GM12865 (cell line): Measurements from ENCODE around the gene FAM168B.

Source experiments
- DNase-seq: peaks from one replicate; pipeline ENCODE4 v3.0.0; 2010; ENCODE audit warnings: low read depth
- H3K4me3 ChIP-seq: 2 replicates; pipeline ENCODE4 v1.5.1; 2011; ENCODE audit warnings: mild to moderate bottlenecking, low read depth, low read length, control low read depth
- CTCF ChIP-seq: IDR thresholded peaks from 2 replicates; pipeline ENCODE4 v1.5.1; 2011; ENCODE audit warnings: low read length, control low read depth, low read depth, inconsistent platforms; ENCODE audit not compliant: insufficient read depth; ENCODE audit errors: missing control alignments

FAM168B gene

GRCh38 chr2:131046028-131046917 lies 47.0 kb downstream of the FAM168B start:
- no peak overlapping the region for H3K4me3 ChIP-seq
- no peak for TF ChIP-seq CTCF
- no peak for DNase-seq

GRCh38 chr2:131045286-131046027 lies 47.8 kb downstream of the FAM168B start:
- H3K4me3 ChIP-seq: no peak overlapping the region
- TF ChIP-seq CTCF: no peak
- DNase-seq: no peak

GRCh38 chr2:131044757-131045150 lies 48.5 kb downstream of the FAM168B start:
- no peak for DNase-seq
- TF ChIP-seq CTCF: no peak
- H3K4me3 ChIP-seq: no peak overlapping the region

GRCh38 chr2:131044075-131044756 lies 49.0 kb downstream of the FAM168B start:
- H3K4me3 ChIP-seq: no peak overlapping the region
- DNase-seq: no peak
- TF ChIP-seq CTCF: no peak

GRCh38 chr2:131043199-131044074 lies 49.8 kb downstream of the FAM168B start:
- DNase-seq: no peak
- TF ChIP-seq CTCF: no peak
- H3K4me3 ChIP-seq: no peak overlapping the region

- H3K4me3 ChIP-seq: no peak overlapping the region
- no peak for TF ChIP-seq CTCF
- DNase-seq: no peak
These were observed 51.0 kb downstream of the FAM168B start for GRCh38 chr2:131042148-131042775.
